Stimulated activated CD4-positive, alpha-beta T cell treated with anti-CD3 and anti-CD28 coated beads, Interleukin-1b, Interleukin-23, amount 100 ng/mL, for 48 hours (primary cell): ENCODE data around the gene TUBA1A.
"Not testable (repeated sequence)": the region's sequence is repeated elsewhere in the genome, so short reads cannot be mapped to it uniquely, and the experiment has no call there.

Source experiments
- DNase-seq: peaks from one replicate; pipeline ENCODE4 v3.0.0-alpha.2; 2020

The TUBA1A gene

DNA sequence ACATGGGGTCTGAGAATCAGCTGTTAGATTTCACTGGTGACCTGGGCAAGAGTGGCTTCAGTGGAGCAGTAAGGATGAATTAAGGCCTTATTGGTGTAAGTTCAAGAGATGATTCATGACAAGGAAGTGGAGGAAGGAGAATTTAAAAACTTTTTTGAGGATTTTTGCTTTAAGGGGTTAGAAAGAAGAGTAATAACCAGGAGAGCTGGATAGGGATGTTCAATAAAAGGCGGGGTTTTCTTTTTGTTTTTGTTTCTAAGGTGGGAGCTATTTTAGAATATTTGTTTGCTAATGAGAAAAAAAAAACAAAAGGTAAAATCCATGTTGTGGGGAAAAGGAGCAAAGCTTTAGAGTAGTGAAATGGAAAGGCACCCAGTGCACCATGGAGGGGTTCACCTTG is 42.5 kb downstream of the TUBA1A start:
- no peak for DNase-seq

DNA sequence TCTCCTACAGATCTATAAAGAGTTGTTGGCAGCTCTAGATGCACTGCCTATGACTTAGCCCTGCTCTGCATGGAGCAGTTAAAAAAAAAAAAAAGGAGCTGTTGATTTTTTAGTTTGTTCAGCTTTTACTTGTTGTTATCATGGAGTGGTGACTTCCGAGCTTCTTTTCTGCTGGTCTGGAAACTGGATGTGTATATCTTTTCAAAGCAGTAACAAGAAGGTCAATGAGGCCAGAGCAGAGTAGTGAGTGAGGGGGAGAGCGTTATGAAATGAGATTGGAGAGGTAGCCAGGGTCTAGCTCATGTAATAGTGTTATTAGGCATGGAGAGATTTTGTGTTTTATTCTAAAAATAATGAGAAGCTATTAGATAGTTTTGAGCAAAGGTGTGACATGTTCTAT is 44.5 kb downstream of the TUBA1A start:
- DNase-seq: no peak

DNA sequence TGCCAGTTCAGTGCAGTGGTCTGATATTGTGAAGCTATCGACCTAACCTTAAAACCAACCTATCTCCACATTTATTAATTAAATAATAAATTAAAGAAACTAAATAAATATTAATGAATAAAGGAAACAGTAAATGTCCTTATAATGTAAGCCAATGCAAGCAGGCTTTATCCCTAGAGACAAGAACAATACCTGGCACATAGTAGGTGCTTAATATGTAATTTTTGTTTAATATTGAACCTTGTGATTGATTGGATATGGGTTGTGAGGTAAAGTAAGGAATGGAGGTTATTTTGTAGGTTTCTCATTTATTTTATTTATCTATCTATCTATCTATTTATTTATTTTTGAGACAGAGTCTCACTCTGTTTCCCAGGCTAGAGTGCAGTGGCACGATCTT is 49.9 kb downstream of the TUBA1A start:
- DNase-seq: no peak

DNA sequence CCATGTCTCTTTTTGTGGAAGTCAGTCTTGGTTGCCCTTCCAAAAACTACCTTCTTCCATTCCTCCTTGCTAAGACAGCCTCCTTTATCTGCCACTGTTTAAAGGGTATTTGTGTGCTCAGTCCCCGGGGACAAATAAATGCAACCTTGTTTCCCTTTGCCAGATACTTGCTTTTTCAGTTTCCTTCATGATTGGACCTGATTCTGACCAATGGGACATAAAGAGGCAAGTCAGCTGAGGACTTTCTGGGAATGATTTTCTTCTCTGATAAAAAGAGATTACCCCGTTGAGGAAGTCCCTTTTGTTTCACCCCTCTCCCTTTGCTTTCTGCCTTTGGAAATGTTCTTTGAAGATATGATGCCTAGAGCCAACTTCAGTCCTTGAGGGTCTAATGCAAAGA is 50.3 kb downstream of the TUBA1A start:
- no peak for DNase-seq

DNA sequence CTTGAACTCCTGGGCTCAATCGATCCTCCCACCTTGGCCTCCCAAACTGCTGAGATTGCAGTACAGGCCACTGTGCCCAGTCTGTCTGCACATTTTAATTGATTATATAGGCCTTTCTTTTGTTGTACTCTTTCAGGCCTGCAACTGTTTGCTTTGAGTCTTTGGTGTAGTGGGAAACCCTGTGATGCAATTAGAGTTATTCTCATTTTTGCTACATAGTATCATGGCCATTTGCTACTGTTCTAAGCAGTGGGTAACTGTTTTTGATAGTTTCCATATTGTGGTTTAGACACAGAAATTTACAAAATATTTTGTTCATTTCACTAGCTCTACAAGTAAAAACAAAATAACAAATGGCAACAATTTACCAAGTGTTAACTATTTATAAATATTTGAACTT is 51.4 kb downstream of the TUBA1A start:
- DNase-seq: no peak

DNA sequence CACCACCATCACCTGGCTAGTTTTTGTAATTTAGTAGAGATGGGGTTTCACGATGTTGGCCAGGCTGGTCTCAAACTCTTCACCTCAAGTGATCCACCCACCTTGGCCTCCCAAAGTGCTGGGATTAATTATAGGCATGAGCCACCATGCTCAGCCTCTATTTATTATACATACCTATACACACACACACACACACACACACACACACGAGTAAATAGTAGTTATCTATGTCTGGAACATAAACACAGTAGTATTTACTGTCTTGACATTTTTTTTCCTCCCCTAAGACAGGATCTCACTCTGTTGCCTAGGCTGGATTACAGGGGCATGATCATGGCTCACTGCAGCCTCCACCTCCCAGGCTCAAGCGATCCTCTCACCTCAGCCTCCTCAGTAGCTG is 51.9 kb downstream of the TUBA1A start:
- DNase-seq: not testable (repeated sequence)
